IMR-90 (cell line): Measurements from ENCODE around the gene BCL11A. TPM values are rescaled to one million over a fixed set of nuclear protein-coding genes. Genes with fewer than 3 reads are reported as not detected.

ENCODE experiments used
- ATAC-seq: fragments of 200-7000 bp; cut with Tn5 transposase; 2 replicates; pipeline ENCODE4 v1.9.1; 2020; ENCODE audit warnings: low read depth, mild to moderate bottlenecking, moderate library complexity
- BruUV-seq: library from RNA; stranded (reverse); fragments of 400-500 nt; replicated peaks from 2 replicates; lab custom pipeline; 2021; lab: Mats Ljungman, UMichigan
- CTCF ChIA-PET: fragments of 300-600 bp; formaldehyde crosslinking; extraction: SDS; loops from one replicate; lab custom pipeline; 2021; ENCODE audit warnings: antibody characterized with exemption; lab: Yijun Ruan, JAX
- POLR2A ChIA-PET: fragments of 300-600 bp; sonication (Branson Sonifier 250); formaldehyde crosslinking; loops from one replicate; lab custom pipeline; 2022; ENCODE audit warnings: antibody characterized with exemption; ENCODE audit not compliant: unreplicated experiment; lab: Charles Lee
- DNase-seq: peaks from one replicate; pipeline ENCODE4 v3.0.0; 2013
- H2AFZ ChIP-seq: replicated peaks from 2 replicates; pipeline ENCODE3; 2013; ENCODE audit warnings: low read length, mild to moderate bottlenecking; ENCODE audit not compliant: poor library complexity
- H2AK5ac ChIP-seq: 2 replicates; pipeline ENCODE4 v1.6.1; 2013; ENCODE audit warnings: low read depth, low read length, inconsistent platforms
- H2AK9ac ChIP-seq: replicated peaks from 2 replicates; pipeline ENCODE3; 2013; ENCODE audit warnings: mild to moderate bottlenecking, low read depth, low read length, moderate library complexity; ENCODE audit not compliant: poor library complexity
- H2BK120ac ChIP-seq: 2 replicates; pipeline ENCODE4 v1.6.1; 2013; ENCODE audit warnings: low read depth, low read length, inconsistent platforms
- H2BK15ac ChIP-seq: 3 replicates; pipeline ENCODE4 v1.6.1; 2013; ENCODE audit warnings: low read depth, low read length, inconsistent platforms
- H2BK20ac ChIP-seq: 2 replicates; pipeline ENCODE4 v1.6.1; 2013; ENCODE audit warnings: low read depth, mild to moderate bottlenecking, inconsistent platforms, low read length, moderate library complexity
- H2BK5ac ChIP-seq: 2 replicates; pipeline ENCODE4 v1.6.1; 2013; ENCODE audit warnings: mild to moderate bottlenecking, low read depth, low read length, inconsistent platforms; ENCODE audit not compliant: poor library complexity, severe bottlenecking
- H3K14ac ChIP-seq: replicated peaks from 2 replicates; pipeline ENCODE4 v1.6.1; 2013; ENCODE audit warnings: low read depth, low read length, inconsistent platforms
- H3K18ac ChIP-seq: 2 replicates; pipeline ENCODE4 v1.6.1; 2013; ENCODE audit warnings: low read depth, low read length, control low read depth
- H3K23ac ChIP-seq: 2 replicates; pipeline ENCODE4 v1.6.1; 2013; ENCODE audit warnings: low read depth, low read length, inconsistent platforms
- H3K27ac ChIP-seq: 2 replicates; pipeline ENCODE4 v1.5.1; 2013; ENCODE audit warnings: mild to moderate bottlenecking, control low read depth, low read length; ENCODE audit not compliant: insufficient read depth
- H3K27me3 ChIP-seq: 2 replicates; pipeline ENCODE4 v1.6.1; 2013; ENCODE audit warnings: low read length; ENCODE audit not compliant: control insufficient read depth, insufficient read depth
- H3K36me3 ChIP-seq: 2 replicates; pipeline ENCODE4 v1.6.1; 2013; ENCODE audit warnings: low read length, mixed read lengths; ENCODE audit not compliant: control insufficient read depth, insufficient read depth
- H3K4ac ChIP-seq: 2 replicates; pipeline ENCODE4 v1.6.1; 2013; ENCODE audit warnings: low read depth, low read length, inconsistent platforms
- H3K4me1 ChIP-seq: 2 replicates; pipeline ENCODE4 v1.6.1; 2013; ENCODE audit warnings: low read length, mixed read lengths; ENCODE audit not compliant: control insufficient read depth, insufficient read depth
- H3K4me2 ChIP-seq: 2 replicates; pipeline ENCODE4 v1.6.1; 2013; ENCODE audit warnings: low read depth, mild to moderate bottlenecking, control low read depth, low read length, moderate library complexity
- H3K4me3 ChIP-seq: 2 replicates; pipeline ENCODE4 v1.5.1; 2013; ENCODE audit warnings: low read depth, mild to moderate bottlenecking, control low read depth, low read length, moderate library complexity; ENCODE audit not compliant: insufficient read depth
- H3K56ac ChIP-seq: 2 replicates; pipeline ENCODE4 v1.6.1; 2013; ENCODE audit warnings: low read length, inconsistent platforms; ENCODE audit not compliant: insufficient read depth; ENCODE audit errors: extremely low read depth
- H3K79me1 ChIP-seq, 2 experiments: 2 replicates each; pipeline ENCODE4 v1.6.1; 2013; ENCODE audit warnings: low read length in 2 of 2, inconsistent platforms in 1 of 2, low read depth in 1 of 2
- H3K9ac ChIP-seq: 2 replicates; pipeline ENCODE4 v1.6.1; 2013; ENCODE audit warnings: low read depth, low read length, control low read depth
- H3K9me1 ChIP-seq: 2 replicates; pipeline ENCODE4 v1.6.1; 2013; ENCODE audit warnings: low read length, inconsistent platforms; ENCODE audit not compliant: insufficient read depth
- H3K9me3 ChIP-seq: 2 replicates; pipeline ENCODE4 v1.6.1; 2013; ENCODE audit warnings: low read length; ENCODE audit not compliant: control insufficient read depth, insufficient read depth
- H4K20me1 ChIP-seq: 2 replicates; pipeline ENCODE4 v1.6.1; 2013; ENCODE audit warnings: low read length, inconsistent platforms; ENCODE audit not compliant: insufficient read depth
- H4K5ac ChIP-seq: 2 replicates; pipeline ENCODE4 v1.6.1; 2013; ENCODE audit warnings: mild to moderate bottlenecking, low read depth, low read length, control low read depth
- H4K8ac ChIP-seq, 2 experiments: 2 replicates each; pipeline ENCODE4 v1.6.1; 2013; ENCODE audit warnings: low read depth in 2 of 2, low read length in 2 of 2, control low read depth in 1 of 2, inconsistent platforms in 1 of 2
- H4K91ac ChIP-seq: 2 replicates; pipeline ENCODE4 v1.6.1; 2013; ENCODE audit warnings: low read depth, low read length, inconsistent platforms; ENCODE audit not compliant: insufficient read depth
- BHLHE40 ChIP-seq: fragments of 150-350 bp; IDR thresholded peaks from 2 replicates; pipeline ENCODE4 v1.6.1; 2016; ENCODE audit warnings: mild to moderate bottlenecking, low read depth, low read length
- CEBPB ChIP-seq: IDR thresholded peaks from 2 replicates; pipeline ENCODE4 v1.6.1; 2012; ENCODE audit warnings: low read depth, low read length, improper control_type of control experiment
- CTCF ChIP-seq: conservative IDR thresholded peaks from 2 replicates; pipeline ENCODE4 v1.5.1; 2012; ENCODE audit warnings: mild to moderate bottlenecking, low read depth, low read length, improper control_type of control experiment
- POLR2A ChIP-seq: IDR thresholded peaks from 2 replicates; pipeline ENCODE4 v1.6.1; 2012; ENCODE audit warnings: mild to moderate bottlenecking, low read depth, low read length
- RAD21 ChIP-seq: IDR thresholded peaks from 2 replicates; pipeline ENCODE4 v1.6.1; 2012; ENCODE audit warnings: low read length, improper control_type of control experiment
- WGBS, 2 experiments: methylation state at CpG; one replicate each; pipeline versions ENCODE4 v1.1.5 to v1.1.7; 2013; ENCODE audit warnings: missing lambda C conversion rate in 2 of 2; ENCODE audit not compliant: insufficient read length in 1 of 2; ENCODE audit errors: extremely low coverage in 2 of 2; 5-methylcytosine and 5-hydroxymethylcytosine counted together
- dilution Hi-C: fragments of 300-500 bp; cut with HindIII; formaldehyde crosslinking; loops from one replicate; pipeline ENCODE4 v1.14.3; 2018; ENCODE audit warnings: low sequenced_read_pairs; ENCODE audit not compliant: unreplicated experiment
- in situ Hi-C: fragments of 300-500 bp; cut with MboI; formaldehyde crosslinking; loops from 3 replicates; pipeline ENCODE4 v1.14.3; 2019; ENCODE audit warnings: low sequenced_read_pairs, inconsistent platforms, mixed read lengths
- intact Hi-C: fragments of 100-400 bp; cut with micrococcal nuclease; formaldehyde crosslinking; loops from 2 replicates; pipeline ENCODE4 v1.10.0; 2022
- polyA plus RNA-seq, 3 experiments: library from polyadenylated mRNA; depleted of rRNA; stranded (reverse); fragments of >200 nt; gene quantifications; 2 replicates each; pipeline ENCODE4 v1.2.3, GENCODE V29; 2012; ENCODE audit warnings: low replicate concordance in 1 of 3
- total RNA-seq: library from RNA; depleted of rRNA; stranded (reverse); fragments of >200 nt; gene quantifications from 2 replicates; pipeline ENCODE4 v1.2.3, GENCODE V29; 2012

BCL11A gene
- total and polyA plus RNA-seq, 2 of the 4 experiments (the other 2 are of a cell fraction), result 1.0 to 1.1 TPM

GRCh38 chr2:60550984-60551239, 2.5 kb downstream of the BCL11A start:
- Histone ChIP-seq H3K18ac (no peak overlapping the region), H3K9me3 (no peaks in the 10 kb centered on the region), H2AK5ac (no peak overlapping the region), H3K56ac (no peak overlapping the region), H3K9ac (no peak overlapping the region), H3K27me3 (peaks cover 44% of the 10 kb centered on the region), H4K8ac (no peak overlapping the region), H3K4ac (no peak overlapping the region), H3K4me3 (no peak overlapping the region), H3K36me3 (no peaks in the 10 kb centered on the region), H2BK120ac (no peak overlapping the region), H3K9me1 (no peaks in the 10 kb centered on the region), H4K91ac (no peak overlapping the region), H2AFZ (peak overlapping the region; percentile 3), H2BK15ac (no peak overlapping the region), H3K79me1 (no peaks in the 10 kb centered on the region), H3K4me2 (no peak overlapping the region), H4K5ac (no peak overlapping the region), H2BK20ac (no peak overlapping the region), H2BK5ac (no peak overlapping the region), H4K20me1 (no peaks in the 10 kb centered on the region), H3K4me1 (no peaks in the 10 kb centered on the region), H3K14ac (no peak overlapping the region), H3K27ac (no peak overlapping the region), H2AK9ac (no peak overlapping the region), H3K23ac (no peak overlapping the region)
- CTCF ChIA-PET, result interaction anchor here (0.6 kb wide), 1 partner anchor 16 kb away, joined by 4 read pairs; no protein-coding TSS in a partner anchor
- no CpG with 5 or more reads among the region's 8 CpGs for WGBS, 2 experiments
- POLR2A ChIA-PET, result no interaction called here
- dilution Hi-C loops, result no loop called here
- in situ Hi-C loops, result no loop called here
- ATAC-seq (no peak), DNase-seq (no peak)
- TF ChIP-seq CTCF, result no peak
- TF ChIP-seq RAD21, result no peak
- no peak for TF ChIP-seq BHLHE40
- TF ChIP-seq POLR2A, result no peak
- TF ChIP-seq CEBPB, result no peak
- BruUV-seq, result no TSS peak
- intact Hi-C loops, result loop anchor here (1.0 to 10.0 kb wide), 5 partner anchors 214 to 1976 kb away; no protein-coding TSS in a partner anchor
